ENCODE data around the gene CHMP5. TPM values are rescaled to one million over a fixed set of nuclear protein-coding genes. Genes with fewer than 3 reads are reported as not detected.

The CHMP5 gene
- polyA plus RNA-seq, 4 donors = 78.1 to 212 (median 134) TPM

Other genes with a start within 250 kb of the CHMP5 start
- 100 to 1,000 TPM in 1 of 4 donors, 10 to 100 TPM in 3; 40.8 to 123 (median 55.4) TPM for gene DNAJA1, start 239.8 kb upstream of the CHMP5 start, polyA plus RNA-seq
- gene SMU1, start 188.4 kb upstream of the CHMP5 start, polyA plus RNA-seq = 10 to 100 TPM in 2 of 4 donors, 1 to 10 TPM in 2; 7.6 to 18.4 (median 10.1) TPM
- 100 to 1,000 TPM in 1 of 4 donors, 10 to 100 TPM in 3; 11.9 to 114 (median 32.2) TPM for gene B4GALT1, start 97.7 kb upstream of the CHMP5 start, polyA plus RNA-seq
- 1,000 to 10,000 TPM in 2 of 4 donors, 100 to 1,000 TPM in 2; 361 to 2,061 (median 934) TPM for gene SPINK4, start 24.9 kb upstream of the CHMP5 start, polyA plus RNA-seq
- gene BAG1, start 341 bp upstream of the CHMP5 start, polyA plus RNA-seq = 100 to 1,000 TPM in 3 of 4 donors, 10 to 100 TPM in 1; 66.7 to 194 (median 132) TPM
- gene NFX1, start 25.5 kb downstream of the CHMP5 start, polyA plus RNA-seq = 10 to 100 TPM; 12.6 to 34.7 (median 22.1) TPM
- 10 to 100 TPM; 18.7 to 55.1 (median 35.6) TPM for gene AQP7, start 137.5 kb downstream of the CHMP5 start, polyA plus RNA-seq
- gene AQP3, start 182.5 kb downstream of the CHMP5 start, polyA plus RNA-seq = 100 to 1,000 TPM in 3 of 4 donors, 10 to 100 TPM in 1; 36.6 to 173 (median 138) TPM
- 10 to 100 TPM in 3 of 4 donors, 1 to 10 TPM in 1; 8.5 to 19.6 (median 14.7) TPM for gene NOL6, start 208.9 kb downstream of the CHMP5 start, polyA plus RNA-seq

Measured in small intestine (tissue), 4 donors.